H1 (cell line): ENCODE measurements around the gene NEDD1. TPM values are rescaled to one million over a fixed set of nuclear protein-coding genes. Genes with fewer than 3 reads are reported as not detected.

Source experiments
- CTCF ChIA-PET: fragments of 300-600 bp; sonication (Branson Sonifier 250); formaldehyde crosslinking; loops from one replicate; lab custom pipeline; 2021; ENCODE audit not compliant: partially characterized antibody; lab: Charles Lee
- POLR2A ChIA-PET: fragments of 300-600 bp; sonication (Branson Sonifier 250); formaldehyde crosslinking; loops from one replicate; lab custom pipeline; 2021; ENCODE audit warnings: inconsistent platforms; ENCODE audit not compliant: partially characterized antibody; lab: Charles Lee
- DNase-seq, 2 experiments: peaks; one replicate each; pipeline versions ENCODE4 v3.0.0 to v3.0.0-alpha.2; 2010 to 2022; ENCODE audit warnings: low spot score in 2 of 2, low read depth in 1 of 2, mixed read lengths in 1 of 2
- FAIRE-seq: peaks from 2 replicates; lab custom pipeline; 2011; peaks lifted over from hg19 to GRCh38; lab: Jason Lieb, UNC
- H2AFZ ChIP-seq: 2 replicates; pipeline ENCODE4 v1.8.1; 2012; ENCODE audit warnings: low read length, inconsistent platforms
- H2AK5ac ChIP-seq: 2 replicates; pipeline ENCODE4 v1.6.1; 2013; ENCODE audit warnings: low read depth, low read length
- H2BK120ac ChIP-seq: replicated peaks from 2 replicates; pipeline ENCODE3; 2013; ENCODE audit warnings: low read depth, low read length, inconsistent platforms
- H2BK12ac ChIP-seq: 2 replicates; pipeline ENCODE4 v1.6.1; 2013; ENCODE audit warnings: low read depth, low read length
- H2BK15ac ChIP-seq: 2 replicates; pipeline ENCODE4 v1.6.1; 2013; ENCODE audit warnings: low read length
- H2BK20ac ChIP-seq: 2 replicates; pipeline ENCODE4 v1.6.1; 2013; ENCODE audit warnings: low read length
- H2BK5ac ChIP-seq: 2 replicates; pipeline ENCODE4 v1.6.1; 2013; ENCODE audit warnings: low read depth, low read length
- H3K14ac ChIP-seq: 2 replicates; pipeline ENCODE4 v1.6.1; 2013; ENCODE audit warnings: inconsistent platforms; ENCODE audit not compliant: insufficient read length
- H3K18ac ChIP-seq: 2 replicates; pipeline ENCODE4 v1.6.1; 2013; ENCODE audit warnings: low read length; ENCODE audit errors: extremely low read depth
- H3K23ac ChIP-seq: 2 replicates; pipeline ENCODE4 v1.6.1; 2013; ENCODE audit warnings: inconsistent platforms; ENCODE audit not compliant: insufficient read length
- H3K23me2 ChIP-seq: 2 replicates; pipeline ENCODE4 v1.6.1; 2013; ENCODE audit warnings: low read depth, low read length
- H3K27ac ChIP-seq: 2 replicates; pipeline ENCODE4 v1.6.1; 2011; ENCODE audit warnings: low read depth, low read length, inconsistent platforms
- H3K27me3 ChIP-seq, 4 experiments: replicated peaks in 1 of 4; 1 replicate in 1 of 4; 2 replicates in 3 of 4; pipeline versions ENCODE4 v1.6.1 to v1.8.1; 2011 to 2013; ENCODE audit warnings: low read length in 3 of 4, mild to moderate bottlenecking in 3 of 4, inconsistent platforms in 2 of 4, mixed read lengths in 2 of 4, moderate library complexity in 1 of 4; ENCODE audit not compliant: control insufficient read depth in 3 of 4, insufficient read depth in 3 of 4; ENCODE audit errors: extremely low read depth in 1 of 4
- H3K36me3 ChIP-seq, 4 experiments: 2 replicates each; pipeline versions ENCODE4 v1.6.1 to v1.8.1; 2011 to 2013; ENCODE audit warnings: mild to moderate bottlenecking in 4 of 4, low read length in 3 of 4, moderate library complexity in 2 of 4, control low read depth in 1 of 4, inconsistent platforms in 1 of 4; ENCODE audit not compliant: insufficient read depth in 4 of 4, control insufficient read depth in 2 of 4
- H3K4ac ChIP-seq: replicated peaks from 2 replicates; pipeline ENCODE3; 2013; ENCODE audit warnings: low read length, low read depth, mixed read lengths, inconsistent platforms; ENCODE audit not compliant: insufficient read length
- H3K4me1 ChIP-seq, 4 experiments: replicated peaks in 1 of 4; 1 replicate in 1 of 4; 2 replicates in 3 of 4; pipeline versions ENCODE4 v1.6.1 to v1.8.1; 2011 to 2013; ENCODE audit warnings: low read length in 3 of 4, inconsistent platforms in 2 of 4, mixed read lengths in 1 of 4; ENCODE audit not compliant: insufficient read depth in 4 of 4, control insufficient read depth in 3 of 4
- H3K4me2 ChIP-seq, 2 experiments: 2 replicates each; pipeline versions ENCODE4 v1.6.1 to v1.8.1; 2011 to 2013; ENCODE audit warnings: low read depth in 2 of 2, low read length in 2 of 2, control low read depth in 1 of 2, inconsistent platforms in 1 of 2, mild to moderate bottlenecking in 1 of 2; ENCODE audit not compliant: insufficient read depth in 1 of 2
- H3K4me3 ChIP-seq, 4 experiments: fragments of 200-600, 300-600 bp in 1 of 4; sonication (generic), shearing (Covaris generic), sonication (Bioruptor Twin) in 1 of 4; 2 replicates each; pipeline versions ENCODE4 v1.5.1 to v1.8.1; 2011 to 2016; ENCODE audit warnings: low read length in 4 of 4, low read depth in 3 of 4, control low read depth in 2 of 4, inconsistent platforms in 2 of 4, mild to moderate bottlenecking in 2 of 4, mixed read lengths in 1 of 4, moderate library complexity in 1 of 4; ENCODE audit not compliant: insufficient read depth in 2 of 4; ENCODE audit errors: extremely low read depth in 1 of 4
- H3K56ac ChIP-seq: replicated peaks from 2 replicates; pipeline ENCODE3; 2013; ENCODE audit warnings: low read depth, mild to moderate bottlenecking, mixed read lengths, low read length, inconsistent platforms; ENCODE audit not compliant: insufficient read length
- H3K79me1 ChIP-seq: 2 replicates; pipeline ENCODE4 v1.6.1; 2013; ENCODE audit warnings: low read depth, low read length, control low read depth
- H3K79me2 ChIP-seq, 2 experiments: 2 replicates each; pipeline versions ENCODE4 v1.6.1 to v1.8.1; 2012 to 2013; ENCODE audit warnings: low read length in 2 of 2, mild to moderate bottlenecking in 2 of 2, inconsistent platforms in 1 of 2; ENCODE audit not compliant: insufficient read depth in 2 of 2, control insufficient read depth in 1 of 2
- H3K9ac ChIP-seq, 4 experiments: replicated peaks in 1 of 4; 1 replicate in 1 of 4; 2 replicates in 3 of 4; pipeline versions ENCODE4 v1.6.1 to v1.8.1; 2011 to 2013; ENCODE audit warnings: low read depth in 3 of 4, low read length in 3 of 4, control low read depth in 2 of 4, mild to moderate bottlenecking in 2 of 4, moderate library complexity in 2 of 4, inconsistent platforms in 1 of 4; ENCODE audit errors: extremely low read depth in 1 of 4
- H3K9me3 ChIP-seq, 2 experiments: 2 replicates each; pipeline versions ENCODE4 v1.6.1 to v1.8.1; 2012 to 2013; ENCODE audit warnings: mild to moderate bottlenecking in 2 of 2, moderate library complexity in 2 of 2, control low read depth in 1 of 2, inconsistent platforms in 1 of 2, low read depth in 1 of 2, low read length in 1 of 2, mixed read lengths in 1 of 2; ENCODE audit not compliant: insufficient read depth in 2 of 2
- H4K20me1 ChIP-seq, 2 experiments: replicated peaks in 1 of 2; 2 replicates each; pipeline versions ENCODE3 to v1.8.1; 2011 to 2013; ENCODE audit warnings: inconsistent platforms in 2 of 2, low read length in 2 of 2, mild to moderate bottlenecking in 1 of 2; ENCODE audit not compliant: insufficient read depth in 2 of 2, control insufficient read depth in 1 of 2
- H4K5ac ChIP-seq: 2 replicates; pipeline ENCODE4 v1.6.1; 2013; ENCODE audit warnings: low read length, low read depth, mixed read lengths, inconsistent platforms; ENCODE audit not compliant: insufficient read length
- H4K8ac ChIP-seq: 2 replicates; pipeline ENCODE4 v1.8.0; 2013; ENCODE audit warnings: mild to moderate bottlenecking, moderate library complexity, low read length, inconsistent platforms; ENCODE audit not compliant: insufficient read depth; ENCODE audit errors: extremely low read depth
- H4K91ac ChIP-seq: replicated peaks from 2 replicates; pipeline ENCODE3; 2013; ENCODE audit warnings: low read length, mixed read lengths, inconsistent platforms; ENCODE audit not compliant: insufficient read length
- ATF2 ChIP-seq: IDR thresholded peaks from 2 replicates; pipeline ENCODE4 v1.6.1; 2012; ENCODE audit warnings: low read length, inconsistent platforms
- CBX5 ChIP-seq: fragments of 300-800, 300-1000 bp; sonication (generic); IDR thresholded peaks from 2 replicates; pipeline ENCODE4 v1.7.1; 2016; ENCODE audit warnings: antibody characterized with exemption, low read length, low read depth
- CTBP2 ChIP-seq: IDR thresholded peaks from 2 replicates; pipeline ENCODE4 v1.7.0; 2011; ENCODE audit warnings: borderline replicate concordance, mild to moderate bottlenecking, moderate library complexity, mixed read lengths, low read length; ENCODE audit not compliant: insufficient read depth, insufficient read length
- EGR1 ChIP-seq: IDR thresholded peaks from 2 replicates; pipeline ENCODE4 v1.6.1; 2011; ENCODE audit warnings: low read depth, low read length, borderline replicate concordance
- FOSL1 ChIP-seq: IDR thresholded peaks from 2 replicates; pipeline ENCODE4 v1.6.1; 2011; ENCODE audit warnings: mild to moderate bottlenecking, low read depth, low read length, moderate library complexity; ENCODE audit not compliant: insufficient read depth
- KDM1A ChIP-seq: fragments of 200-600, 300-600 bp; sonication (generic); IDR thresholded peaks from 2 replicates; pipeline ENCODE4 v1.7.1; 2016; ENCODE audit warnings: mild to moderate bottlenecking, low read length, borderline replicate concordance
- MAFK ChIP-seq: IDR thresholded peaks from 2 replicates; pipeline ENCODE4 v1.6.1; 2012; ENCODE audit warnings: low read depth, mild to moderate bottlenecking, improper control_type of control experiment, low read length
- RNF2 ChIP-seq: fragments of 200-900, 300-1000 bp; sonication (generic); IDR thresholded peaks from 2 replicates; pipeline ENCODE4 v1.7.1; 2016; ENCODE audit warnings: borderline replicate concordance, low read depth, mild to moderate bottlenecking, antibody characterized with exemption, low read length; ENCODE audit not compliant: poor library complexity, severe bottlenecking; ENCODE audit errors: missing control alignments
- SAP30 ChIP-seq: fragments of 300-600 bp; sonication (generic); IDR thresholded peaks from 2 replicates; pipeline ENCODE4 v1.7.1; 2012; ENCODE audit warnings: low read length, moderate library complexity, mild to moderate bottlenecking, inconsistent platforms; ENCODE audit not compliant: insufficient read depth, insufficient replicate concordance
- SP2 ChIP-seq: IDR thresholded peaks from 2 replicates; pipeline ENCODE4 v1.6.1; 2012; ENCODE audit warnings: mild to moderate bottlenecking, low read length, inconsistent platforms
- SRF ChIP-seq: IDR thresholded peaks from 2 replicates; pipeline ENCODE4 v1.6.1; 2011; ENCODE audit warnings: mild to moderate bottlenecking, low read depth, low read length, moderate library complexity
- TCF12 ChIP-seq: IDR thresholded peaks from 2 replicates; pipeline ENCODE4 v1.6.1; 2011; ENCODE audit warnings: low read depth, mild to moderate bottlenecking, low read length
- WGBS, 2 experiments: shearing (Covaris generic) in 1 of 2; methylation state at CpG; one replicate each; pipeline versions ENCODE4 v1.1.6 to v1.1.7; 2013 to 2015; ENCODE audit warnings: low lambda C conversion rate in 2 of 2, mixed read lengths in 2 of 2, inconsistent platforms in 1 of 2, low coverage in 1 of 2, missing lambda C conversion rate in 1 of 2; ENCODE audit not compliant: insufficient replicate concordance in 2 of 2, insufficient coverage in 1 of 2, insufficient read length in 1 of 2; ENCODE audit errors: extremely low coverage in 1 of 2, missing lambda C conversion rate in 1 of 2; 5-methylcytosine and 5-hydroxymethylcytosine counted together
- polyA plus RNA-seq, 7 experiments: library from polyadenylated mRNA; depleted of rRNA in 3 of 7; stranded (reverse) in 5 of 7; unstranded in 2 of 7; fragments of >200 nt in 5 of 7; fragments of 200-250 nt in 2 of 7; gene quantifications; 1 replicate in 5 of 7; 2 replicates in 1 of 7; 4 replicates in 1 of 7; pipeline versions ENCODE4 v1.2.1 to v1.2.3, GENCODE V29; 2011 to 2013; ENCODE audit warnings: missing spikeins in 2 of 7, mixed read lengths in 2 of 7
- total RNA-seq: library from RNA; stranded (reverse); fragmentation: NEBNext Ultra II Directional; extraction: Animal tissue kit (Norgen Biotek cat#: 25700); gene quantifications from 2 replicates; pipeline ENCODE4 v1.2.1, GENCODE V29; 2021

The NEDD1 gene
- total and polyA plus RNA-seq, 2 of the 8 experiments (the other 6 are each of a cell fraction or from before 2014, with no cell fraction given): 9.0 to 26.6 TPM

DNA sequence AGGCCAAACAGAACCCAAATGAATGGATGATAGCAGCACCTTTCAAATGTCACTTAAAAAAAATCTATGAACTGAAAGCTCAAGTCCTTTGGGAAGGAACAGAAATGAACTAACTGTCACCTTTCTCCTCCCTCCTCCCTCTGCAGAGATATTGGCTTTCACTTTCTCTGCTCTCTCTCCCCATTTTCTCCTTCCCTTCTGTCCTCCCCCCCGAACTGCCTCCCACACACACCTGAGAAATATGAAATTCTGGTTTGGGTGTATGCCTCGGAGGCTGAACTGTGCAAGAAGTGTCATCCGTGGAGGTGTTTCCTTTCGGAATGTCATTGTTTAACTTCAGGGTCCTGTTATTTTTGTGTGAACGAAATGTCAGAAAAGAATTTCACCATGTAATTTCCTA, 87.8 kb downstream of the NEDD1 start:
- Histone ChIP-seq H2BK20ac (no peak overlapping the region), H4K8ac (no peak overlapping the region), H2AFZ (no peak overlapping the region), H3K79me1 (no peaks in the 10 kb centered on the region), H4K5ac (no peak overlapping the region), H3K36me3 (no peaks in the 10 kb centered on the region), H3K9me3 (no peaks in the 10 kb centered on the region), H4K20me1 (no peaks in the 10 kb centered on the region), H2BK5ac (no peak overlapping the region), H3K79me2 (no peaks in the 10 kb centered on the region), H3K27ac (no peak overlapping the region), H3K9ac (no peak overlapping the region), H2BK15ac (no peak overlapping the region), H3K4ac (no peak overlapping the region), H3K18ac (no peak overlapping the region), H3K23me2 (no peaks in the 10 kb centered on the region; the same call in 1 of the 2 replicates), H2BK12ac (no peak overlapping the region), H4K91ac (no peak overlapping the region), H3K4me1 (peaks cover 0 to 3% (median 1%) of the 10 kb centered on the region in 4 experiments; a peak in 1 of 7 replicates), H2BK120ac (no peak overlapping the region), H3K4me3 (no peak overlapping the region), H3K27me3 (no peaks in the 10 kb centered on the region), H2AK5ac (no peak overlapping the region), H3K4me2 (no peak overlapping the region), H3K23ac (no peak overlapping the region), H3K14ac (no peak overlapping the region), H3K56ac (no peak overlapping the region)
- ChIA-PET POLR2A (no interaction called here), CTCF (interaction anchor here (2.3 to 2.9 kb wide), 3 partner anchors 8 to 409 kb away, joined by 7 to 12 read pairs (median 11); no protein-coding TSS in a partner anchor)
- DNase-seq: no peak
- no peak for FAIRE-seq
- 90% methylated on average over 5 of the region's 5 CpGs; no CpG with 5 or more reads in 1 of the 2 experiments for WGBS, 2 experiments
- TF ChIP-seq SRF (no peak), CTBP2 (no peak), KDM1A (no peak), ATF2 (no peak), SP2 (no peak), FOSL1 (no peak), MAFK (no peak), CBX5 (no peak), EGR1 (no peak), SAP30 (no peak), RNF2 (no peak), TCF12 (no peak)
